Measurements from ENCODE around the gene CACNA1S.

The CACNA1S gene

DNA sequence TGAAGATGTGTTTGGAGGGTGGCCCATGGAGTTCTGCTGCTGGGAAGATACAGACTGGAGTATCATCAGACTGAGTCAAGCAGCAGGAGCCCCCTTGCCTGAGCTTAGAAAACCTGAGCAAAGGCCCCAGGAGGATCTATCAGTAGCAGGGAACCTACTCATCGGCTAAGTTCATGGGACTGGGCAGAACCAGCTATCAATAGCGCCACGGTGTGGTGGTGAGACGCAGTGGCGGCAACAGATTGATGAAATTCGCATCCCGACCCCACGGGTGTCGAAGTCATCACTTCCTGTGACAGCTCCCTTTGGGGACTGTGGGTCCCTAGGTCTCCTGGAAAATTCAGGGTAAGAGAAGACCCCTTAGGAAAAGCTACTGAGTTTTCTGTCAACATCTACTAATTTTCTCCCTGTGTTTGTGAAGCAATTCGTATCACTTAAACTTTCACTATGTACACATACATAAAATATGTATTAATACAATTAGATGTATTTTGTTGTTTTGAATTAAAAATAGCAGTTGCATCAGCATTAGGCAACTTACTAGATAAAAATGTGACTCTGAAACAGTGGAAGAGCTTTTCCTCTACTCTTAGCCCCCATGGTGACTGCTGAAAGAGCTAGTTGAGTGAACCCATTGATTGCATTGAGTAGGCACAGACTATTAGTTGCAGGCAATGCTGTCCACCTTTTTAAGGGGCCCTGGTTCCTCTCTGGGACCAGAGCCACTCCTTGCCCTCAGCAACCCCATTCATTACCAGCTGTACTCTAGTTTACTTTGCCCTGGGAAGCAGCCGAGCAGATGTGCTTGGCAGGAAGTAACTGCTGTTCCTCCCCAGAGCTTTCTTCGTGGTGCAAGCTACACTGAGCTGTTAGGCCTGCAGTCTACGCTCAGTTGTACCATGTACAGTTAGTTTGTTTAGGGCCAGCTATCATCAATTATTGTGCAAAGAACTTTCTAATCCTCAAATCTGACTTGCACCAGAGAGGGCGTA, 7.3 kb upstream of the CACNA1S start:
- H3K27me3 ChIP-seq (ENCODE audit: low read depth) = peaks cover 7% of the 10 kb centered on the region; the same call in 1 of the 2 replicates
- H3K4me3 ChIP-seq = no peak overlapping the region
- no peaks in the 10 kb centered on the region for H3K9me3 ChIP-seq
- peak; percentile 32 to 76 for DNase-seq (ENCODE audit: low spot score in 2 of 2)
- in situ Hi-C loops (cut with MboI; ENCODE audit: low sequenced_read_pairs) = loop anchor here (5.0 to 10.0 kb wide), 2 partner anchors 55 to 142 kb away; no protein-coding TSS in a partner anchor
- H3K4me1 ChIP-seq = no peaks in the 10 kb centered on the region
- no peaks in the 10 kb centered on the region for H3K36me3 ChIP-seq (replicated peaks)

DNA sequence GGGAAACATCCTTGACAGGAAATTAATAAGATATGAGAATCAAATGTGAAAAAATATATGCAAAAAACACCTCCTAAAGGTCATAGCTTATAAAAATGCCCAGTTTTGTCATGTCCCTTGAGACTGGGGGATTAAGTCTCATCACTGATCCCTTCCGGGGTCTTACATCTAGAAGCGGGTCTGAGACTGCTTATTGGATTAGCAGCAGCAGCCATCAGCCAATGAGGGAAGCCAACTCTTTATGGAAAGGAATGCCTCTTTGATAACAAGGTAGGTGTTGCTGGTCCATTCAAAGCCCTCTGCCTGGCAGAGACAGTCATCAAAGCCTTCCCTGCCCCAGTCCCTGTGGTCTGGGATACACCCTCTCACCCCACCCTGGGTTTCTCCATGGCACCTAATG, 3.9 kb upstream of the CACNA1S start:
- in situ Hi-C loops (cut with MboI; ENCODE audit: low sequenced_read_pairs) = loop anchor here (5.0 to 10.0 kb wide), 2 partner anchors 59 to 139 kb away; no protein-coding TSS in a partner anchor
- Histone ChIP-seq H3K4me1 (peaks cover 6% of the 10 kb centered on the region), H3K9me3 (no peaks in the 10 kb centered on the region), H3K4me3 (no peak overlapping the region), H3K27me3 (ENCODE audit: low read depth) (no peaks in the 10 kb centered on the region), H3K36me3 (replicated peaks) (no peaks in the 10 kb centered on the region)
- no peak for DNase-seq (ENCODE audit: low spot score in 2 of 2)

DNA sequence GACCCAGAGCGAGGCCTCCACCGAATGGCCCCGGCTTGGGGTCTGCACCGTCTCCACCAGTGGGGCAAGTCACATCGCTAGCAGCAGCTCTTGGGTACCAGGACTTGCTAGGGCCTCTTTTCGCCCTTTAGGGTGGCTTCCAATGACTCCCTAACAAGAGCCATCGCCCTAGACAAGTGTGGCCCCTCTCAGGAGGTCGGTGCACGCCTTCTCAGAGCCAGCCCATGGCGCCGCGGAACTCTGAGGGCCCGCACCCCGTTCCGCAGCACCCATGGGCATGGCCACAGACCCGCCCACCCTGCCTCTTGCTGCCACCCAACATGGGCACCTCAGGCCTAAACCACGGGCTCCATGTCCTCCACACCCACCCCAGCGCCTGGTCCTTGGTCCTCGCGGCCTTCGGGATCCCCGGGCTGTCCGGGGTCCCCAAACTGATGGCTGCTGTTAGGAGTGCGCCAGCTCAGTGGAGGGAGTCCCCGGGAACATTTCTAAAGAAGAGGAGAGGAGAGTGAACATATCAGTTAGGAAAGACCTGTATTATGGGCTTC, 3.2 kb upstream of the CACNA1S start:
- Histone ChIP-seq H3K27me3 (ENCODE audit: low read depth) (no peaks in the 10 kb centered on the region), H3K4me3 (no peak overlapping the region), H3K4me1 (peaks cover 6% of the 10 kb centered on the region), H3K36me3 (replicated peaks) (no peaks in the 10 kb centered on the region), H3K9me3 (no peaks in the 10 kb centered on the region)
- no peak for DNase-seq (ENCODE audit: low spot score in 2 of 2)
- in situ Hi-C loops (cut with MboI; ENCODE audit: low sequenced_read_pairs) = loop anchor here (5.0 to 10.0 kb wide), 2 partner anchors 59 to 138 kb away; no protein-coding TSS in a partner anchor

DNA sequence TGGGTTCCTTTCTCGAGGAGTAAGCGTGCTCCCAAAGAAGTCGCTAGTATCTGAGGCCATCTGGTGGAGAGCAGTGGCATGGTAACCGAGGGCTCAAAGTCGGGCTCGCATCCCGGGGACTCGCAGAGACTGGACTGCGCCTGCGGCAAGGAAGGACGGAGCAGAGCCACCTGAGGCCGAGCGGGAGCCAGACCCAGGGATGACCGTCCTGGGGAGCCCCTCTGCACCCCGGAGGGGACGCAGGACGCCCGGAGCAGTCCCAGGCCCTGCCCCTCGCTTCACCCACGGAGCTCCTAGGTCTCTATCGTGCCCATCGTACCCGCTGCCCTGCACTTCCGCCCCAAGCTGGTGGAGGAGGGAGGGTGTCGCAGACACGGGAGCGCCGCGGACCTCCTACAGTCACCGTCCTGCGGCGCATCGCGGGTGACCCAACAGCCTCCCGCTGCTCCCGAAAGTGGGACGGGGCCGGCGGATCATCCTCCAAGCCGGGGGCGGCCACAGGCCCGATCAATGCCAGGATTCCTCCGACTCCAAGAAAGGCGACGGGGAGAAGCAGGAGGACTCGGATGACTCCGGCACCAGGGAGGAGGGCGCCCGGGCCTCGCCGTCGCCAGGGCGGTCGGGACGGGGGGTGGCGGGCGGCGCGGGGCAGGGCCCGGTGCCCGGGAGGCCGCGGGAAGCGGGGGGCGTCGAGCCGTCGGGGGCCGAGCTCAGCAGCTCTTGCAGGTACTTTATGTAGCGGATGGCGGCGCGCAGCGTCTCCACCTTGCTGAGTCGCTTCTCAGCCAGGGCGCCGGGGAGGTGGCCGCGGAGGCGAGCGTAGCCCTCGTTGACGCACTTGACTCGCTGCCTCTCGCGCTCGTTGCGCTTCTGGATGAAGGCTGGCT, 2.3 kb upstream of the CACNA1S start:
- no peaks in the 10 kb centered on the region for H3K9me3 ChIP-seq
- H3K4me1 ChIP-seq = peaks cover 6% of the 10 kb centered on the region
- peak overlapping the region; percentile 36 for H3K4me3 ChIP-seq
- no peaks in the 10 kb centered on the region for H3K27me3 ChIP-seq (ENCODE audit: low read depth)
- in situ Hi-C loops (cut with MboI; ENCODE audit: low sequenced_read_pairs) = loop anchor here (5.0 to 10.0 kb wide), 2 partner anchors 60 to 137 kb away; no protein-coding TSS in a partner anchor
- H3K36me3 ChIP-seq (replicated peaks) = no peaks in the 10 kb centered on the region
- peak; percentile 90 to 93 for DNase-seq (ENCODE audit: low spot score in 2 of 2)

DNA sequence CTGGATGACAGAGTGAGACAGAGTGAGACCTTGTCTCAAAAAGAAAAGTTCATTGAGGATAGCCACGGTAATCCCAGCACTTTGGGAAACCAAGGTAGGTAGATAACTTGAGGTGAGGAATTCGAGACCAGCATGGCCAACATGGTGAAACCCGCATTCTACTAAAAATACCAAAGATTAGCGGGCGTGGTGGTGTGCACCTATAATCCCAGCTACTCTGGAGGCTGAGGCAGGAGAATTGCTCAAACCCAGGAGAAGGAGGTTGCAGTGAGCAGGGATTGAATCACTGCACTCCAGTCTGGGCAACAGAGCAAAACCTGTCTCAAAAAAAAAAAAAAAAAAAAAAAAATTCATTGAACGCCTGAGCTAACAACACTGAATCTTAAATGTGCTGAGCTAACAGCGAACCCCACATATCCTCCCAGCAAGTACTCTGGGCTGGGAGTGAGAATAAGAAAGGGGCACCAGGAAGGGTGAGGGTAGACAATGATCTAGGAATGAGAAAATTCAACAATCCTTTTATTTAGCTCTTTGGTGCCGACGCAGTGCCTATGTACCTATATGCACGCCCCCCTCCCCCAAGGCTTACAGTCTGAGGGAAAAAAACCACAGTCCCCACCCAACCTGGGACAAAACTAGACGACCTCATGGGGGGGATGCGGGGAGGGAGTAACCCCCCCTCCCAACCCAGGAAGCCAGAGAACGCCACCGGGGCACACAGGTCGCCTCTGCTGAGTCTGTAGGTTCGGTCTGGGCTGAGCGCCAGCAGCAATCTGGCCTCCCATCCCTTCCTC, 1.4 kb upstream of the CACNA1S start:
- no peaks in the 10 kb centered on the region for H3K9me3 ChIP-seq
- H3K27me3 ChIP-seq (ENCODE audit: low read depth) = no peaks in the 10 kb centered on the region
- peaks cover 9% of the 10 kb centered on the region for H3K4me1 ChIP-seq
- H3K4me3 ChIP-seq = peak overlapping the region; percentile 36
- in situ Hi-C loops (cut with MboI; ENCODE audit: low sequenced_read_pairs) = loop anchor here (10.0 kb wide), 1 partner anchor 61 kb away; no protein-coding TSS in a partner anchor
- DNase-seq (ENCODE audit: low spot score in 2 of 2) = no peak
- no peaks in the 10 kb centered on the region for H3K36me3 ChIP-seq (replicated peaks)

DNA sequence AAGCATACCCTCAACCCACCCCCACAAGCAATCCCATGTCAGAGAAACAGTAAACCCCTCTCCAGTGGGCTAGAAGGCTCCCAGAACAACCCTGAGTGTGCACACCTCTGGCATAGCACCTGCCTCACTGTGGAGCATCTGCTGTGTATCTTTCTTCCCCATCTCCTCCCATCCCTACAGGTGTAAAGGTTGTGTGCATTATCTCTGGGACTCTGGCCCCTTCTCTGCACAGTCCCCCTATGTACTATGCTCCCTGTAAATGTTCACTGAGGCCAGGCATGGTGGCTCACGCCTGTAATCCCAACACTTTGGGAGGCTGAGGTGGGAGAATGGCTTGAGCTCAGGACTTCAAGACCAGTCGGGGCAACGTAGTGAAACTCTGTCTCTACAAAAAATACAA, 700 bp upstream of the CACNA1S start:
- Histone ChIP-seq H3K4me3 (no peak overlapping the region), H3K27me3 (ENCODE audit: low read depth) (no peaks in the 10 kb centered on the region), H3K36me3 (replicated peaks) (no peaks in the 10 kb centered on the region), H3K9me3 (no peaks in the 10 kb centered on the region), H3K4me1 (peaks cover 14% of the 10 kb centered on the region)
- in situ Hi-C loops (cut with MboI; ENCODE audit: low sequenced_read_pairs) = loop anchor here (10.0 kb wide), 1 partner anchor 62 kb away; no protein-coding TSS in a partner anchor
- no peak for DNase-seq (ENCODE audit: low spot score in 2 of 2)

DNA sequence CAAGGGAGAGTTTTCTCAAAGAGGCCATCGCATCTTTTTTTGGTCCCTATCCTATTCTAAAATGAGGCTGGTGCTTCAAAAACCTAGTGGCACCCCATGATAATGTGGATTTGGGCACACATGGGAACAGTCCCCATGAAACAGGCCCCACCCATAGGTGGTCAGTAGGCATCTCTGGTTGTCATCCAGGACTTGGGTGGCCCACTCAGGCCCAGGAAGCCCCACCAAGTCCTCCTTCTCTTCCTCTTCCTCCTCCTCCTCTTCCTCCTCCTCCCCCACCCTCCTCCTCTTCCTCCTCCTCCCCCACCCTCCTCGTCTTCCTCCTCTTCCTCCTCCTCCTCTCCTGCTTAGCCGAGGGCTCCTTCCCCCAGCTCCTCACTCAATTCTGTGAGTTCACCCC, 554 bp downstream of the CACNA1S start:
- H3K27me3 ChIP-seq (ENCODE audit: low read depth) = no peaks in the 10 kb centered on the region
- DNase-seq (ENCODE audit: low spot score in 2 of 2) = no peak
- H3K36me3 ChIP-seq (replicated peaks) = no peaks in the 10 kb centered on the region
- in situ Hi-C loops (cut with MboI; ENCODE audit: low sequenced_read_pairs) = loop anchor here (10.0 kb wide), 1 partner anchor 63 kb away; no protein-coding TSS in a partner anchor
- H3K4me1 ChIP-seq = peaks cover 14% of the 10 kb centered on the region
- H3K9me3 ChIP-seq = no peaks in the 10 kb centered on the region
- no peak overlapping the region for H3K4me3 ChIP-seq

DNA sequence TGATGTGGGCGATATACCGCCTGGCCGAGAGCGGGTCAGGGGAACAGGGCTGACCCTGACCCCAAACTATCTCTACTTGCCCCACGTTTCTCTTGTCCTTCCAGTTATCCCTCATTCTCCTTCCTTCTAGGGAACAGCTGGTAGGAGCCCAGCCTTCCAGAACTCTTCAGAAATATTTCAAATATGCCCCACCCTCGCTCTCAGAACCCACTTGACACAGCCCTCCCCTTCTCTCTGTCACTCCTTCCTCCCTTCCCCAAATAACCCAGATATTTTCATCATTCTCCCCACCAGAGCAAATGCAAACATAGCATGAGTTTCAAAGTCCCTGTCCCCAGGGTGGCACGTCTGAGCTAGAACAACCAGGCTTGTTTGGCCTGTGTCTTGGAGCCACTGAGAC, 1.1 kb downstream of the CACNA1S start:
- no peaks in the 10 kb centered on the region for H3K27me3 ChIP-seq (ENCODE audit: low read depth)

DNA sequence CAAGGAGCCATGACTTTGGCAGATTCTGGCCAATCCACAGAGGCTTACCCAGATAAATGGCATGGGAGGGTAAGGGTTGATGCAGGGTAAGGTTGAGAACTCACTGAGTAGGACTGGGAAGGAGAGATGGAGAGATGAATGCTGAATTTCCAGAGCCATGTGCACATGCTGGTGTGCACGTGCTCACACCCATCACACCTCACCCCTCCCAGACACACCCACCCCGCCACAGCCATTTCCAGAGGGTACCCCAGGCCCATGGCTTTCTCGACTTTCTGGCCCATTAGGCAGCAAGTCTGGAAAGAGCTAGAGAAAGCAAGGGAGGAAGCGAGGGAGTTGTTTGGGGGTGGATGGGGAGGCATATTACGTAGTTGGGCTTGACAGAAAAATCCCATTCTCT, 1.6 kb downstream of the CACNA1S start:
- no peak for DNase-seq (ENCODE audit: low spot score in 2 of 2)
- H3K4me3 ChIP-seq = no peak overlapping the region
- no peaks in the 10 kb centered on the region for H3K27me3 ChIP-seq (ENCODE audit: low read depth)
- in situ Hi-C loops (cut with MboI; ENCODE audit: low sequenced_read_pairs) = loop anchor here (10.0 kb wide), 1 partner anchor 64 kb away; no protein-coding TSS in a partner anchor
- no peaks in the 10 kb centered on the region for H3K9me3 ChIP-seq
- H3K36me3 ChIP-seq (replicated peaks) = no peaks in the 10 kb centered on the region
- H3K4me1 ChIP-seq = peaks cover 14% of the 10 kb centered on the region

More for the DNA sequence above, 1.1 kb downstream of the CACNA1S start:
- H3K4me1 ChIP-seq = peaks cover 14% of the 10 kb centered on the region
- DNase-seq (ENCODE audit: low spot score in 2 of 2) = no peak
- H3K36me3 ChIP-seq (replicated peaks) = no peaks in the 10 kb centered on the region
- in situ Hi-C loops (cut with MboI; ENCODE audit: low sequenced_read_pairs) = loop anchor here (10.0 kb wide), 1 partner anchor 64 kb away; no protein-coding TSS in a partner anchor
- H3K4me3 ChIP-seq = no peak overlapping the region
- H3K9me3 ChIP-seq = no peaks in the 10 kb centered on the region

DNA sequence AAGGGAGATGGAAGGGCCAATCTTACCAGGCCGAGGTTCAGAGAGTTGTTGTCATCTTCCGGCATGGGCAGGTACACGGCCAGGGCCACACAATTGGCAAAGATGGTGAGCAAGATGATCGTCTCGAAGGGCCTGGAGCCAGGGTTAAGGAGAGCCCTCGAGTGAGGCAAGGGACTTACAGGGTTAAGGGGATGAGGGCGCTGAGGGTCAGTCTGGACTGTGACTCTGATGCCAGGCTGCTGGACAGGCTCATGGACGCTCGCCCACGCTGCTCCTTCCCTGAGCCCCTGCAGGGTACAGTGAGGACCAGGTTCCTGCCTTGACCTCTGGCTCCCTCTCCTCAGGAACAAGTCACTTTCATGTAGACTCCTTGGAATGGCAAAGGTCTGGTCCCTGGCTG, 2.1 kb downstream of the CACNA1S start:
- Histone ChIP-seq H3K9me3 (no peaks in the 10 kb centered on the region), H3K4me3 (no peak overlapping the region), H3K27me3 (ENCODE audit: low read depth) (no peaks in the 10 kb centered on the region), H3K36me3 (replicated peaks) (no peaks in the 10 kb centered on the region), H3K4me1 (peaks cover 14% of the 10 kb centered on the region)
- in situ Hi-C loops (cut with MboI; ENCODE audit: low sequenced_read_pairs) = loop anchor here (10.0 kb wide), 1 partner anchor 65 kb away; no protein-coding TSS in a partner anchor
- no peak for DNase-seq (ENCODE audit: low spot score in 2 of 2)

DNA sequence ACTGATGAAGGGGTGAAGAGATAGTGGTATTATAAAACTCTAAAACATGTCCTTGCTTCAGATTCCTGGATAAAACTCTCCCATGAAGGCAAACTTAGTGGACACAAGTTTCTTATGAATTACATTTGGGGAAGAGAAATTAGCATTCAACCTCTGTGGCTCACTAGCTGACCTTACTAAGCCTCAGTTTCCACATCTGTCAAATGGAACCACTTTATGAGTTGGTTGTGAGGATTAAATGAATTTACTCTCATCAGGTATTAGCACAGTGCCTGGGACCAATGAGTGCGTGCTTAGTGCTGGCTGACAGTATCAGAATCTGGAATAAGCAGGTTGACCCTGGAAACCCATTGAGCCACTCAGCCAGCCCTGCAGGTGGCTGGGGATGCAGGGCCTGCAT, 2.6 kb downstream of the CACNA1S start:
- Histone ChIP-seq H3K27me3 (ENCODE audit: low read depth) (no peaks in the 10 kb centered on the region), H3K4me3 (no peak overlapping the region), H3K4me1 (peaks cover 14% of the 10 kb centered on the region), H3K36me3 (replicated peaks) (no peaks in the 10 kb centered on the region), H3K9me3 (no peaks in the 10 kb centered on the region)
- no peak for DNase-seq (ENCODE audit: low spot score in 2 of 2)
- in situ Hi-C loops (cut with MboI; ENCODE audit: low sequenced_read_pairs) = loop anchor here (10.0 kb wide), 1 partner anchor 65 kb away; no protein-coding TSS in a partner anchor

DNA sequence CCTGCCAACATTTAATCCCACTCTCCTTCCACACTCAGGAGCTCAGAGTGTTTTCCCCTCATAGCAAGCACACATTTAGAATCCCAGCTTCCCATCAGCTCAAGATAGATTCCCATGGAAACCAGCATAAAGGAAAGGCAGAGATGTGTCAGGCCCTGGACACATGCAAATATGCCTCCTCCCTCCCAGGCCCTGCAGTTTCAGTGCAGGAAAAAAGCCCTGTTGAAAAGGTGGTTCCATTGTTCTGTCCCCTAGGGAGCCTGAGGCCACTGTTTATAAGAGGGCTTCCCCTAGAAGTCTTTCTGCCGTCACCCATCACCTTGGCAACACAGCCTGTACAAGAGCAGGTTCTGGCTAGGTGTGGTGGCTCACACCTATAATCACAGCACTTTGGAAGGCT, 3.6 kb downstream of the CACNA1S start:
- DNase-seq (ENCODE audit: low spot score in 2 of 2) = peak; percentile 74 to 80
- Histone ChIP-seq H3K9me3 (no peaks in the 10 kb centered on the region), H3K36me3 (replicated peaks) (no peaks in the 10 kb centered on the region), H3K27me3 (ENCODE audit: low read depth) (no peaks in the 10 kb centered on the region), H3K4me1 (peaks cover 10% of the 10 kb centered on the region), H3K4me3 (no peak overlapping the region)
- in situ Hi-C loops (cut with MboI; ENCODE audit: low sequenced_read_pairs) = no loop called here

Measured in HAP-1 (cell line).